ENCODE measurements around the gene PIP4K2B.

Gene PIP4K2B

DNA sequence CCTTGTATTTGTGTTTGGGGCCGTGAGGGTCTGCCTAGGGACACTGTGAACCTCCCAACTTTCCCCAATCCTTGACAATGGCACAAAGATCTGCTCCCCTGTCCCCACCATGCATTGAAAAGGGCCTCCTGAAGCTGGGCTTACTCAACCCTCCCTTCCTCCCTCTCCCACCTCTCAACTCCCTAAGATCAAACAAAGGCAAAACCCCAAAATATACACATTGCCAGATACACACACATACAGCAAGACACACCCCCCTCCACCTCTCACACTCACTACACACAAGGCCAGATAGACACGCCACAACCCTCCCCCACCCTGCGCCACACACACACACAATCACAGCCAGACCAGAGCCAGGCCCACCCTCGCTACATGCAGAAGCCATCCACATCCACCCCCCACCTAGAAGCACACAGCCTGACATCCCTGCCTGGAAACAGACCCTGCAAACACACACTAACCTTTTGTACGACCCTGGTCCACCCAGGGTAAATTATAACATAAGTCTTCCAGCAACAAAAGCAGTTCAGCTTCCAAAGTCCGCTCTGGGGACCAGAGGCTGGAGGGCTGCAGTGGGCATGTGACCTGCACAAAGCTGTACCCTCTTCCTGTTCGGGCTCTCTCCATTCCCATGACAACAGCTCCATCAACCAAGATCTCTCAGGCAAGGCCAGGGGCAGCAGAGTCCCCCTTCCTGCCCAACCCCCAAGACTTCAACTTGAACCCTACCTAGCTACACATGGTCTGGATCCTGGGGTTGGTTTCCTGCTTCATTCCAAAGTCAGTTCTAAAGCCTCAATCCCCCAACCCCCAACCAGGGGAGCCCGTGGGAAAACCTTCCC, 53.1 kb downstream of the PIP4K2B start:
- DNase-seq (ENCODE audit: low spot score), result no peak

DNA sequence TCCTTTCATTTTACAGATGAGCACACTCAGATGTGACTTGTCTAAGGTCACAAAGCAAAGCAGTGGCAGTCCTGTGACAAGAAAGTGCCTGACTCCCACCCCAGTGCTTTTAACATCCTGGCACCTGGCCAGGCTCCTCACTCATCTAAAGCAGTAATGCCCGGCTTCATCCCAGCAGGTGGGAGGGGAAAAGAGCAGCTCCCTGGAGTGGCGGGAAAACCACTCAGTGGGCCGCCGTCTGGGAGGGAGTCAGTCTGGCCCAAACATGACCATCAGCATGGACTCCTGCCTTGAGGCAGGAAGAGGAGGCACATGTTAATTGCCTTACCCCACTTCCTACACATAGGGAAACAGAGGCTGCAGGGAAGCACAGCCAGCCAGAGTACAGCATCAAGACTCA, 53.8 kb downstream of the PIP4K2B start:
- DNase-seq (ENCODE audit: low spot score), result no peak

DNA sequence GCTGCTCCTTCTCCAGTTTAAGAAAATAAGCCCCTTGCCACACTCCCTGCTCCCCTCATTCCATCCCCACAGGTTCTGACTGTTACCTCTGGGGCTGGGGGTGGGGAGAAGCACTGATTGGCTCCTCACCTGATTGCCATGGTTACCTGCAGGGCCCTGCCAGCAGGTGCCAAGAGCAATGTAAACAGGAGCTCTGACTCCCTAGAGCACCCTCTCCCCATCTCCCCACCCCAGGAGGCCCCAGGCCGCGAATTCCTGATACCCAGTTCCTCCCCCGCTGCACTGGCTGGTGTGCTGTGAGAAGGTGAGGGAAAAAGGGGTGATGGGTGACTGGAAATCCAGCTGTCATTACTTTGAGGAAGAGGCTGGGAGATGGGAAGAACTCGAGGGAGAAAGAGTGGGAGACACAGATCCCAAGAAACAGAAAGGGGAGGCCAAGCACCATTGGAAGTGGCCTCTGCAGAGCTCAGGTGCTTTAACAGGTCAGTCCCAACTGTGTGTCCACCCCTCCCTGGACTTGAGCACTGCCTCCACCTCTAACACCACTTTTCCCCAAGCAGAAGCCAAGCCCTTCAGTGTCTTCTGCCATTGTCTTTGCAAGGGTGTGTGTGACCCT, 55.7 kb downstream of the PIP4K2B start:
- no peak for DNase-seq (ENCODE audit: low spot score)

DNA sequence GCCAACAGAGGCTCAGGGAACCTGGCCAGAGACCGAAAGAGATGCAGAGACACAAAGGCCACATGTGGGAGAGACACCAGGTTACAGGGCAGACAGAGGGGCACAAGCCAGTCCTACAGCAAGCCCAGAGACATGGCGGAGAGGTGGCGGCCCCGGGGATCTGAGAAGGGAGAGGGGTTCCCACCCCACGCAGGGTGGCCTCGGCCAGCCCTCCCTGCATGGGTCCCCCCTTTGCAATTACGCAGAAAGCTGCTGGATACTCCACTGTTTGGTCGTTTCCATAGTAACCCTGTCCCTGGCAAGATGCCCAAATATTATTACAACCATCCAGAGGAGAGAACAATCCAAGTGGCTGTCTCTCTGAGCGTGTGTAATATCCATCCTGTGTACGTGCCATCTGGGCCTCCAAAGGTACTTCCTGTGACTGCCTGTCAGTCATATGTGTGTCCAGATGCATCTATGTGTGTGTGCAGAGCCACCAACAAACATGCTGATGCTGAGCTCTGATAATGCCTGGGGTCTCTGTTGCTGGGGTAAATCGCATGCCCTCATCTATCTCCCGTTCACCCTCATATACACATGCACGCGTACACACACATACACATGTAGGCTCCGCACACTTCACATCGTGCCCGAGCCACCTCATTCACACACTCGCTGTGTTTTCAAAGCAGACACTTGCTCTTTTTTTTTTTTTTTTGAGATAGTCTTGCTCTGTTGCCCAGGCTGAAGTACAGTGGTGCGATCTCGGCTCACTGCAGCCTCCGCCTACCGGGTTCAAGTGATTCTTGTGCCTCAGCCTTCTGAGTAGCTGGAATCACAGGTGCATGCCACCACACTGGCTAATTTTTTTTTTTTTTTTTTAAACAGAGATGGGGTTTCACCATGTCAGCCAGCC, 56.7 kb downstream of the PIP4K2B start:
- peak; percentile 64 for DNase-seq (ENCODE audit: low spot score)

DNA sequence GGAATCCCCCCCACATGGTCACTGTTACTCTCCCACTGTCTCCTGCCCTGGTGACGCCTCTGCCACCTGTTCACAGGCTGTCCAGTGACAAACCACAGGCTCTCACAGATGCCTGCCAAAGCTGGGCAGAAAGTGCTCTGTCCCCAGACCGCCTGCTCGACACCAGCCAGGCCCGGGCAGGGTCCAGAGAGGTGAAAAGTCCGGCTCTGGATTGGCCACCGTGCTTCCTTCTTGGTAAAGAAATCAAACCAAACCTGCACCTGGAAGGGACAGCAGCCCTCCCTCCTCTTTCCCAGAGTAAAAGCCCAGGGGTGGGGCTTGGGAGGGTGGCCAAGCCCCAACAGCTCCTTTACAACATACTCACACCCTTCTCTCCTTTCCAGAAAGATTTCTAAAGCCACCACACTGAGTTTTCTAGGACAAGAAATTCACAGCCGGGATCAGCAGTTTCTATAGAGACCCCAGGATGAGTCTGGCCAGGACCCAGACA, 57.4 kb downstream of the PIP4K2B start:
- no peak for DNase-seq (ENCODE audit: low spot score)

DNA sequence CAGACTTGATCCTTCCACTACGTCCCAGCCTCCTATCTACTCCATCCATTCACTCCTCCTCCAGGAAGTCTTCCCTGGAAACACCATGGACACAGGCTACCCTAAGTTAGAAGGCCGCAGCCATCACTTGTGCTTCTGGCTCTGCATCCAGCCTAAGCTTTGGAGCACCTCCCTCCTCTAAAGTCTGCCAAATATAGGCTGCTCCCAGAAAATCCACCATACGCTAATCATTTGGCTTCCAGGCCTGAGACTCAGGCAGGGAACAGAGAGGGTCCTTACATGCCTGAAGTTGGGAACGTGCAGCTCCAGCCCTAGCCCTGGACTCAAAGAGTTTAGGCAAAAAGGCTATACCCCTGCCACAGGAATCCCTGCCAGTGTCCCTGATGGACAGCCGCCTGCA, 57.9 kb downstream of the PIP4K2B start:
- DNase-seq (ENCODE audit: low spot score), result no peak

DNA sequence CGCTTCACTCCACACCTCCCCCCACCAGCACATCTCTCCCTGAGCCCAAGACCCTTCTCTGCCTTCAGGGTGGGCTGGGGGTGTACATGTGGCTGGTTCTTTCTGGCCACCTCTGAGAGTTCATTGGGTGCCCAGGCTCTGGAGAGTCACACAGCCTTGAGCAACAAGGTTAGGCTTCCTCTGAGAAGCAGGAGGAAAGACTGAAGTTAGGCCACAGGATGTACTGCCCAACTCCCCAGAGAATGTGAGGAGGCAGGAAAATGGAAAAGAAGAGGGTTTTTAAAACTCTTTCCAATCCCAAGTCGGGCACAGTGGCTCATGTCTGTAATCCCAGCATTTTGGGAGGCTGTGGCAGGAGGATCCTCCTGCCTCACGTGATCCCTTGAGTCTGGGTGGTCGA, 58.5 kb downstream of the PIP4K2B start:
- no peak for DNase-seq (ENCODE audit: low spot score)

DNA sequence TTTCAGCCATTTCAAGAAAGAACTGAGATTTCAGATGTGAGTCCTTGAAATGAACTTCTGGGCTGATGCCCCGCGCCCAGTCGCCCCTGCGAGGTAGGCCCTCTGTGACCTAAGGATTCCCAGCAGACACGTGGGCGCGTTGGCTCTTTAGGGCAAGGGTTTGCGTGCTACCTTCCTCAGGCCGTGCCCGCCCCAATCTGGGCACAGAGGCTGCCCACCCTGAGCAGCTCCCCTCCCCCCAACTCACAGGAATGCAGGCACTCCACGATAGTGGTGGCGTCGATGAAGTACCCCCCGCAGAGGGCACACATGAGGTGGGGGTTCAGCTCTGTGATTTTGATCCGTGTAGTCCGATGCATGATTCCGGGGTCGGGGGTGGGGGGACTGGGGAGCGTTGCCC, 59.3 kb downstream of the PIP4K2B start:
- no peak for DNase-seq (ENCODE audit: low spot score)

DNA sequence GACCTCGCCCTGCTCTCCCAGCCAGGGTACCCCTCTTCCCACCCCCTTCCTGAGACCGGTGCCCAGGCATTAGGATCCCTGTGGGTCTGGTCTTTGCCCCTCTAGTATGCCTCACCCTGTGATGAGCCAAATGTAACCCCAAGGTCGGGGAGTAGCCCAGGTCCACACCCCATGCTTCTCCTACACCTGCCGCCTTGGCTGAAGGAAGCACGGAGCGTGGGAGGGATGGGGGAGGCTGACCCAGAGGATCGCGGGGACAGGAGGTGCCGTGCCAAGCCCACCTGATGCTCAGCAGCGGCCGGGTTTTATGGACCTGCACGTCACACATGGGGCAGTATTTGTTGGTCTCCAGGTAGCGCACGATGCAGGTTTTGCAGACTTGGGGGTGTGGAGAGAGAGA, 60.1 kb downstream of the PIP4K2B start:
- no peak for DNase-seq (ENCODE audit: low spot score)

DNA sequence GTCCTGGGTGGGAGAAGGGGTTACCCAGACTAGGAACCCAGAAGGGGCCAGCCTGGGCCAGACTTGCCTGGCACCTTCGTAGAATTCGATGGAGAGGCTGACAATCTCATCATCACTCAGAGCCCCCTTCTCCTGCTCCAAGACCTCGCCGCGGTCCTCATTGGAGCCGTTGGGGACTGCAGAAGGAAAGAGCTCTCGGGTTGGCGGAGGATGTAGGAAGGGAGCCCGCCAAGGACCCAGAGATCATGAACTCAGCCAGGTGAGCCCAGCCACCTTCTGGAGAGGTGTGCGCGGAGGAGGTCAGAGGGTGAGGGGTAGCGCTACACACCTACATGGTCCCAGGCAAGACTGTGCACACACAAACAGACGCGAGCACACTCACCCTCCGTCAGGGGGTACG, 60.7 kb downstream of the PIP4K2B start:
- no peak for DNase-seq (ENCODE audit: low spot score)

DNA sequence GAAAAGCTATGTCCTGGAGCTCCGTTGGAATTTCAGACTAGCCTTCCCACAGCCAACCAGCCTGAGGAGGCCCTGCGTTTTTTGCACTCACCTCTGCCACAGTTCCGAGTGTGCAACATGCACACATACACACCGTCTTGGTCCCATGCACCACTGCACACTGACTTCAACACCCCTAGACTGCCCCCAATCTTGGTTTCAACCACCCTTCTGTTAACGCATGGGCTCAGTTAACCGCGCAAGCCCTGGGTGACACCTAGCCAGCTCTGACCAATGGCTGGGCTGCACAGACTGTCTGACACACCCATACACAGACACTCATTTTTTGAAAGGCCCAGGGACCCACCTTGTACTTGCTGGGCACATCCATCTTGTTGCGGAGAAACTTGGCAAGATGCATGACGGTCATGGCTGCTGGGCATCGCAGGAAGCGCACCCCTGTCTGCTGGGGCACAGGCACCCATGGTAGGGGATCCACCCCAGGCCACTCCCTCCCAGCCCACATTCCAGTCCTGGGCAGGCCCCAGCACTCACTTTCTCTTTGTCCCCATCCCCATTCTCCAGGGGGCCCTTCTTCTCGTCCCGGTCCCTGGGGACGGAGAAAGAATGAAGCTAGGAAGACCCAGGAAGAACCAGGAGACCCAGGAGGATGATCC, 61.2 kb downstream of the PIP4K2B start:
- DNase-seq (ENCODE audit: low spot score), result no peak

DNA sequence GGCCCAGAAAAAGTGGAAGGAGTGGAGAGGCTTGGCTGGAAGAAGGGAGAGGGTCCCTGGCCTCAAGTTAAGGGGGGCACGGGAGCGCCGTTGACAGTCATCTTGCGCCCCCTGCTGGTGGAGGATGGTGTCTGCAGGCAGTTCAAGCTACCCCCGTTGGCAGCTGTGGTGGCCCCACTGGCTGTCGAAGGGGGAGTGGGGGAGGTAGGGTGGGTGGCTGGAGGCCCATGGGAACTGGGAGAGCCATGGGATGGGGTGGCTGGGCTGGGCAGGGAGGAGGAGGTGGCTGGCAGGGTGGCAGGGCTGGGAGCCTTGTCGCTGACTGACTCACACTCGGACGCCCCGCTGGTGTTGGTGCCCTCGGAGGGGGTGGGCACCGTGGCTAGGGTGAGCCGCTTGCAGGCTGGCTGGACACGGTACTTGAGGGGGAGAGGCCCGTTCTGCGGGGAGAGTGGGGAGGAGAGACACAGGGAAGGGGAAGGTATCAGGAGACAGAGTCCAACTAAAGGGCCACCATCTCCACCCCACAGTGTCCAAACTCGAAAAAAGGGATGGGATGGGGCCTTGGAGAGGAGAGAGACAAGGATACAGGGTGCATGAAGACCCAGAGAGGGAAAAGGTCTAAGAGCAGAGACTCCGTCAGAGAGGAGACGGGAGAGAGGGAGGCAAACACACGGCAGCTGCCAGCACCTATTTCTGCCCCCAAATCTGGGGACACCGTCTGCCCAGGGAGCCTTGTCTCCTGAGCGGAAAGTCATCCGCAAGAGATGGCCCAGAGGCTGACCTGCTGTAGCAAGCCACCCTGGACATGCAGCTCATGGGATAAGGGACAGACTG, 64.0 kb downstream of the PIP4K2B start:
- peak; percentile 64 for DNase-seq (ENCODE audit: low spot score)

DNA sequence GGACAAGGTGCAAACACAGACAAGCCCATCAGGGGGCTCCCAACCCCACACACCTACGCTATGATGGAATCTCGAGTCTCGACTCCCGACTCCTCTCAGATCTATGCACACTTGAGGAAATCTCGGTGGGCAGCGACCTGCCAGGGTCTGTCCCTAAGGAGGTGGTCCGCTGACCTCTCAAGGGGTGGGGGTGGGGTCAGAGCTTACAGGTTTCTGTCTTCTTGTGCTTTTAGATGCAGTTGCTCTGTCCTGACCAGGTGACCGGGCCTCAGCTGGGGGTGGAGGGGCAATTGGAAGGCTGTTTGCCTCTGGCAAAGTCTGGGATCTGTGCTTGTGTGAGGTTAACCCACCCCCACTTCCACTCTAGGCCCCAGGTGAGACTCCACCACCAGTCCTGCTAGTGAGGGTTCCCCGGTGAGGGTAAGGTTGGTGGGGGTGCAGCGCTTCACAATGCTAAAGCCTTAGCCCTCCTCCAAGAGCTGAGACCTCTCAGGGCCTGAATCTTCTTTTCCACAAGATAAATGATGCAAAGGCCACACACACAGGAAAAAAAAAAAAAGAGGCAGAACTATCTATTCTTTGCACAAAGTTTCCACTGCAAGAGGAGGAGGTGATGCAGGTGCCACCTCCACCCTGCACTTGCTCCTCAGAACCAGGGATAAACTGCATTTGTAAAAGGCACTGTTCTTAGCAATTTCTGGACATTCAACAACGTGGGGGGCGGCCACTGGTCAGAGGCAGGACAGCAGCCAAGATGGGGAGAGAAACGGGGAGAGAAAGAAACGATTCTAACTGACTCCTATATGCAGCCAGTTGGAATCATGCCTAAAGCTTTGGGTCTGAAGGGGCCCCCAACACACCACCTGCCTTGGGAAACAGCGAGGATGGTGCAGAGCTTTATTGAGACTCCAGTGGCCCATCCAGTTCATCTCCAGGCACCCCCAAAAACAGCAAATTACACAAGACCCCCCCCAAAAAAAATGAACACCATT, 65.1 kb downstream of the PIP4K2B start:
- DNase-seq (ENCODE audit: low spot score), result peak; percentile 55

DNA sequence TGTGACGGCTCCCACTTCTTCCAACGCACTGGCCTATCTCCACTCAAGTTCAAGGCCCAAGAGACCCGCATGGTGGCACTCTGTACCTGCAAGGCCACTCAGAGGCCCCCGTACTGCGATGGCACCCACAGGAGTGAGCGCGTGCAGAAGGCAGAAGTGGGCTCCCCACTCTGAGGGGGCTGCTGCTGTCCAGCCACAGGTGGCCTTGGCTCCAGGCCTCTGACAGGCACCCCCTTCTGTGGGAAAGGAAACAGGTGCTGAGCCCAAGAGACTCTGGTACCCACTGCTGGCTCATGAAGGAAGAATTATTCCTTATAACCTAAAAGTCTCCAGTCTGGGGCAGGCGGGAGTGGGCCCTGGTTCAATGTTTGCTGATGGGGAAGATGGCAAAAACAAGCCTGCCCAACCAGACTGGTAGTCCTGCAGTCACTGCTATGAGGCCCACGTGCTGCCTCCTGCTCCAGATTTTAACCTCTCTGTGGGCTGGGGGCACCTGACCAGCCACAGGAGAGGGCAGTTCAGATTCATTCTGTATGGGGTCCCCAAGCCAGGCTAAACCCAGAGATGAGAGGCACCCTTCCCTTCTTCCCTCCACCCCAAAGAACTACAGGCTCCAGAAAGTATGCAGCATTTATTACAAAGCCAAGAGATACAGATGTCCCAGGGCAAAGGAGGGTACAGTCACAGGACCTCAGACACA, 65.9 kb downstream of the PIP4K2B start:
- DNase-seq (ENCODE audit: low spot score), result no peak

DNA sequence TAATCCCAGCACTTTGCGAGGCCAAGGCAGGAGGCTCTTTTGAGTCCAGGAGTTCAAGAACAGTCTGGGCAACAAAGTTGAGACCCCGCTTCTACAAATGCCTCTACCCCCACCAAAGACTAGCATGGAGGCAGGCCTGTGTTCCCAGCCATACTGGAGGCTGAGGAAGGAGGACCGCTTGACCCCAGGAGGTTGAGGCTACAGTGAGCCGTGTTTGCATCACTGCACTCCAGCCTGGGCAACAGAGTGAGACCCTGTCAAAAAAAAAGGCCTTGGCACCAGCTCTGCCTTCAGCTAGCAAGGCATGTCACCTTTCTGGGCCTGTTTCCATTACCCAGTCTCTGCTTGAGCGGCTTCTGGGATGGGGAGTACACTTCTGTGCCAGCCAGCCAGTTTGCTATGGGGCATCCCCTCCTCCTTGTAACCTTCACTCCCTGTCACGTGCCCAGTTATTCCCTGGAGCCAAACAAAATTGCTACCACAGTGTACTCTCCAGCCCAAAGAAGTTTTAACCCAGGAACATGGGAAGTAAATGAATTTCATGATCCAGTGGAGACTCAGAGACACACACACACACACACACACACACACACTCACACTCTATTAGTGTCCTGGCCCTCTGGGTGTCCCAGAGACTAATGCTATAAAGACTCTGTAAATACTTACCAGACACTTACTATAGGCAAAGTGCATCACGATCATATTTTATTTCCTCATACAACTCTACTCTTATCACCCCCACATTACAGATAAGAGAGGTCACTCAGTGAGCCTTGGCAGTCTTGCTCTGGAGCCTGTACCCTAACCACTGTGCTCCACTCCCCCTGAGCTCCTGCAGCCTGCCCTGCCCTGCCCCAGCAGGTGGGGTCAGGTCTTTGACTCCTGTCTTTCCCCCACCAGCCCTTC, 66.7 kb downstream of the PIP4K2B start:
- no peak for DNase-seq (ENCODE audit: low spot score)

DNA sequence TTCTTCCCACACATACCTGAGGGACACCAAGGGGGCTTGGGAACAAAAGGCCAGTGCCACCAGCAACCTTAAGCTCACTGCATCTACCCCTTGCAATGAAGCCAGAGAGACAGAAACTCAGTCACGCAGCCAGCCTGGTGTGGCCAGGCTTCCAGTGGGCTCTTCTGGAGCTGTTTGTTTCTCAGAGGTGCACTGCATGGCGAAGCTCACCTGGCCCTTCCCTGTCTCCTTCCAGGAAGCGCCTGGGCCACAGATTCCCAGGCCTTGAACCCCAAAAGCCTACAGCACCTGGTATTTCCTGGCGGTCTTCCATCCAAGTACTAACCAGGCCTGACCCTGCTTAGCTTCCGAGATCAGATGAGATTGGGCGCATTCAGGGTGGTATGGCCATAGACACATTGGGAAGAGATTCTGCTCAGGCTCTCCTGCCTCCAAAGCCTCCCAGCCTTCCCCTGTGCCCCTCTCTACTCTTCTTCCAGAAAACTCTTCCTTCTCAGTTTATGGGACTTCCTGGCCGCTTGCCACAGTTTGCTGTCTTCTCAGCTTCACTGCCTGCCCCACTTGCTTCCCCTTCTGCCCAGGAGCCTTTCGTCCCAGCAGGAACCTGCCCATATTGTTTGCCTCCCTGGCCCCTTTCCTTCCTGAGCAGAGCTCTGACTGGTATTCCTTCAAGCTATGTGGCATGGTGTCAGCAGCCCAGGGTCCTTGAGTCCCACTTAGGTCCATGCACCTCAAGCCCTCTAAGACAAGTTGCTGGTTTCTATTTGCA, 67.6 kb downstream of the PIP4K2B start:
- DNase-seq (ENCODE audit: low spot score), result no peak
